Hematopoietic multipotent progenitor cell treated with erythropoietin and hydrocortisone succinate and interleukin-3 and kit ligand, for 6 days (in vitro differentiated cells): ENCODE measurements around the gene PSME2.

Experiments used
- DNase-seq: peaks from one replicate; pipeline ENCODE4 v3.0.0-alpha.2; 2015

Gene PSME2

DNA sequence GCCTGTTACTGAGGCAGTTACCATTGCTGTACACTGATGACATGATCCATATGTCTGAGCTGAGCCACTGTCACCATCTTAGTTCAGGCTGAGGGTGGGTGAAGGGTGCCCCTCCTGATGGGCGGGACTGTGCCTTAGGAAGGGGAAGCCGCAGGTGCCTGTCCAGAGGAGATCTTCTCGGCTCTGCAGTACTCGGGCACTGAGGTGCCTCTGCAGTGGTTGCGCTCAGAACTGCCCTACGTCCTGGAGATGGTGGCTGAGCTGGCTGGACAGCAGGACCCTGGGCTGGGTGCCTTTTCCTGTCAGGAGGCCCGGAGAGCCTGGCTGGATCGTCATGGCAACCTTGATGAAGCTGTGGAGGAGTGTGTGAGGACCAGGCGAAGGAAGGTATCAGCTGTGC lies 4.6 kb upstream of the PSME2 start:
- no peak for DNase-seq

GRCh38 chr14:24150567-24150966 lies 4.2 kb upstream of the PSME2 start:
- DNase-seq = no peak

GRCh38 chr14:24150061-24150460 lies 3.7 kb upstream of the PSME2 start:
- no peak for DNase-seq

GRCh38 chr14:24149302-24149969 lies 3.0 kb upstream of the PSME2 start:
- DNase-seq = no peak

DNA sequence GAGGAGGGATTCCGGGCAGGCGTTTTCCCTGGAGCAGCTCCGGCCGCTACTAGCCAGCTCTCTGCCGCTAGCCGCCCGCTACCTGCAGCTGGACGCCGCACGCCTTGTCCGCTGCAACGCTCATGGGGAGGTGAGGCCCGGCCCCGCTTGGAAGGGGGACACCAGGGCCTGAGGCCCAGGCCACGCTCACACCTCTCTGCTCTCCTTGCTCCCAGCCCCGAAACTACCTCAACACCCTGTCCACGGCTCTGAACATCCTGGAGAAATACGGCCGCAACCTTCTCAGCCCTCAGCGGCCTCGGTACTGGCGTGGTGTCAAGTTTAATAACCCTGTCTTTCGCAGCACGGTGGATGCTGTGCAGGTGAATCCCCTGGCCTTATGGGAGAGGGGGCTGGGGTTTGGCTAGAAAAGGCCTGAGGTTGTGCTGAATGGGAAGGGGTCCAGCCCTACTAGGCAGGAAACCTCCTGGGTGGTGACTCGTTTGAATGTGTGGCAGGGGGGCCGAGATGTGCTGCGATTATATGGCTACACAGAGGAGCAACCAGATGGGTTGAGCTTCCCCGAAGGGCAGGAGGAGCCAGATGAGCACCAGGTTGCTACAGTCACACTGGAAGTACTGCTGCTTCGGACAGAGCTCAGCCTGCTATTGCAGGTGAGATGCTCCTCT lies 1.5 kb upstream of the PSME2 start:
- DNase-seq = peak; percentile 40

DNA sequence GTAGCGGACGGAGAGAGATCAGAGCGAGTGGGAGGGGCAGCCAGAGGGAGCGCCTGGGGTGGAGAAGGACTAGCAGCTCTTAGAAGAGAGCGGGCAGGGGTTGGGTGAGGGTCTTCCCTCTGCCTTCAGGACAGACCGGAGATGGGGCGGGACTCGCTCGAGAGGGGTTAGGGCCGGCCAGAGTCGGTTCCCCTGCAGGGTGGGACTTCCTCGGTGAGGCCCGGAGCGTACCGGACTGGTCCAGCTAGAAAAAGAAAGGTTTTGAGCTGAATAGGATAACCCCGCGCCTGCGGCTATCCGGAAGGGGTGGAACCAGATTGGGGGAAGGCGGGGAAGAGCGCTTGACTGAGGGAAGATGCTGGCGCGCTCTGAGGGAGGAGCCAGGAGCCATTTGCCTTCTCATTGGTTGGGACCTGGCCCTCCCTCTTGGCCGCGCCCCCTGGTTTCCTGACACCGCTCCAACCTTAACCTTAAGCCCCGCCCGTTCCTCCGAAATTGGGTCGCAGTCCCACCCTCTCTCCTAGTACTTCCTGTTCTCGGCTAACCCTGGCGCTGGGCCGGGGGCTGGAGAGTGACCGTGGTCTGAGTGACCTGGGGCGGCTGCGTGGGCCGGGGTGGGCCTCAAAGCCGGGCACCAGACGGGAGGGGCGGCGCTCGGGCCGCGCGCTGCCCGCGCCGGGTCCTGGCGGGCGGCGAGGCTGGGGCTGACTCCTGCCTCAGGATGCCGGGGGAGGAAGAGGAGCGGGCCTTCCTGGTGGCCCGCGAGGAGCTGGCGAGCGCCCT lies 759 bp upstream of the PSME2 start, which contains the start of gene RNF31:
RNF31 (plus strand) TSS at position 521 of the 783 bp plus-strand sequence; CDS start at position 722, 201 bp downstream.
- DNase-seq = peak; percentile 100

- DNase-seq = no peak
Observed at GRCh38 chr14:24145690-24146452, 539 bp downstream of the PSME2 start.

GRCh38 chr14:24145219-24145618 lies 1.2 kb downstream of the PSME2 start:
- DNase-seq = no peak

DNA sequence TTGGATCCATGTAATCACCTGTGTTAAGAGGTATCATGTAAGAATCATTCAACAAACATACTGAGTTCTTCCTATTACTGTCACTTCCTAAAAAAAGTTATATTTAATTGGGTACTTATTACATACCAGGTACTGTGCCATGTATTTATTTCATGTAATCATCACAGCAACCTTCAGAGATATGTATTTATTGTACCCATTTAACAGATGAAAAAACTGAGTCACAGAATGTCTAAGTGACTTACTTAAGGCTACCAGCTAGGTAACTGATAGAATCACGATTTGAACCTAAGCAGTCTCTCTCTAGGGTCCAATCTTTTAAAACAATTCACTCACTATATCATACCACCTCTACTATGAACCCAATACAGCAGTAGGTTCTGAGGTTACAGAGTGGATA lies 2.0 kb downstream of the PSME2 start:
- DNase-seq = no peak

- DNase-seq = no peak
Observed at GRCh38 chr14:24143511-24143910, 2.9 kb downstream of the PSME2 start.

GRCh38 chr14:24141097-24141880 lies 5.1 kb downstream of the PSME2 start, which contains the start of gene EMC9:
EMC9 (minus strand) TSS chr14:24141591; CDS start chr14:24141304, 287 bp downstream.
- peak; percentile 100 for DNase-seq

DNA sequence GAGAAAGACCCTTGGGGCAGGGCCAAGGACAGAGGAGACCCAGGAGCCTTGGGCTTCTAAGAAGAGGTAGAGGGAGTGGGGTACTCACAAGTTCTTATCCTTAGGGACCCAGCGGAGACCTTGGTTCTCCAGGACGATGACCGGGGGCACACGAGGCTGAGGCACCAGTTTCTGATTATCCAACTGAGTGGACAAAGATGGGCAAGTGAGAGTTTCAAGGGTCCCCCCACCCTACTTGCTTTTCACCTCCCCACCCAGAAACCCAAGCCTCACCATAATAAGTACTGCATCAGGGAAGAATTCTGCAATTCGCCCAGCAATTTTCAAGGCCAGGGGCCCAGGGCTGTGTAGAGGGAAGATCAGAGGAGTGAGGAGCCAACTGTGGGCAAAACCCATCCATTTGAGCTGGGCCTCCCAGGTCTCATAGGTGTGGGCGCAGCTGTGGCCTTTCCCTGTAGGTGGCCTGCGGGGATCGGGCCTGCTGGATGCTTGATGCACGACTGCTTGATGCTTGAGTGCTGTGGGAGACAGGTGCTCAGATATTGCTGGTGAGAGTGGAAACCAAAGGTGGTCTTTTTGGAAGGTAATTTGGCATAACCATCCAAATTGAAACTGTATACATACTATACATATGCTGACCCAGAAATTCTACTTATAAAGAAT lies 7.0 kb downstream of the PSME2 start:
- peak; percentile 25 for DNase-seq

DNA sequence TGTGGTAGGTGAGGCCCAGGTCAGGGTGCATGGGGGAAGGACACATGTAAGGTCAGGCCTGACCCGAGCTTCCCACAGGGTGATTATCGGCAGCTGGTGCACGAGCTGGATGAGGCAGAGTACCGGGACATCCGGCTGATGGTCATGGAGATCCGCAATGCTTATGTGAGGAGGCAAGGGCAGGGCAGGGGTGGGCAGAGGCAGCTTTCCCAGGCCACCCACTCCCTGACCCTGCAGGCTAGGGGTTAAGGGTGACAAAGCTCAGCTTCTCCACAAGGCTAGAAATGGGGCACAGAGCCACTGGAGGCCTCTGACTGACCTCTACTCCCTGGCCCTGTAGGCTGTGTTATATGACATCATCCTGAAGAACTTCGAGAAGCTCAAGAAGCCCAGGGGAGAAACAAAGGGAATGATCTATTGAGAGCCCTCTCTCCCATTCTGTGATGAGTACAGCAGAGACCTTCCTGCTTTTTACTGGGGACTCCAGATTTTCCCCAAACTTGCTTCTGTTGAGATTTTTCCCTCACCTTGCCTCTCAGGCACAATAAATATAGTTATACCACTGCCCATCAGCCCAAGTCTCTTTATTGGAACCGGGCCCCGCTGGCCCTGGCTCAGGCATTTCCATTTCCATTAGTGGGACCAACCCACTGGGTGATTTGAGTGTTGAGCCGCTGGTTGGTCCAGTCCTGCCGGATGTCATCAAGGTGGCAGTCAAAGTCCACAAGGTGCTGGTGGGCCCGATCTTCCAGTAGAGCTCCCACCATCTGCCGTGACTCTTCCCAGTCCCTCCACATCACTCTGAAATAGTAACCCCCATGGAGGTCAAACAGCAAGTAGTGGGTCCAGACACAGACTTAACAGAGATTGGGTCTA lies 7.8 kb downstream of the PSME2 start:
- no peak for DNase-seq

- DNase-seq = no peak
Observed at GRCh38 chr14:24137529-24138395, 8.6 kb downstream of the PSME2 start.

- no peak for DNase-seq
Observed at GRCh38 chr14:24136684-24137528, 9.5 kb downstream of the PSME2 start.

DNA sequence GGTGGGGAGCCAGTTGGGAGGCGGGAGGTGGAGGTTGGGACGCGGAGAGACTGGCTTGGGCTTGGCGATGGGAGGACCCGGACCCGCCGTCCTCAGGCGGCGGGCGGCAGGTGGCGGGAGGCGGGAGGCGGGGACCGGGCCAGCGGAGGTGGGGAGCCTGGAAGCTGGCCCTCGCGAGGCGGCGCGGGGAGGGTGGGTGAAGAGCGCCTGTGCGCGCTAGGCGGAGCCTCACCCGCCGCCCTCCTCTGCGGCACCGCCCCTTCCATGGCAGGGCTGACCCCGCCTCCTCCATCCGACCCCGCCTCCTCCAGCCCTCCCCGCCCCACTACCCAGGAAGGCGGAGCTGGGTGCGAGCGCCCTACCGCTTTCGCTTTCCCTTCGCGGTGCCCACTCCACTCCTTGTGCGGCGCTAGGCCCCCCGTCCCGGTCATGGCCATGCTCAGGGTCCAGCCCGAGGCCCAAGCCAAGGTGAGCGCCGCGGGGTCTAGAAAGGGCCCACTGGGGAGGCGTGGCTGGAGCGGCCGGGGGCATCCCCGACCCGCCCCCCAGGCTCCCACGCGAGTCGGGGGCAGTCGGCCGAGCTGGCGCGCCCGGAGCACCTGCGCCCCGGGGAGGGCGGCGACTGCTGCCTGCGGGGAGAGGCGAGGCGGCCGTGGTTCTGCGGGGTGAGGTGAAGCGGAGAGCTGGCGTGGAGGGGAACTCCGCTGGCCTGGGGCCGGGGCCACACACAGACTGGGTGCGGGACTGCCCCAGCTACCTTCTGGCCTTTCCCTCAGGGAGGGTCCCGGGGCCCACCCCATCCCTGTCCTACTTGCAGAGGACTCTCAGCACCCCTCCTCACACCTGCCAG lies 10.4 kb downstream of the PSME2 start, which contains the start of gene PSME1:
PSME1 (plus strand) TSS at position 361 of the 850 bp plus-strand sequence; CDS start at position 430, 69 bp downstream.
- peak; percentile 96 for DNase-seq

DNA sequence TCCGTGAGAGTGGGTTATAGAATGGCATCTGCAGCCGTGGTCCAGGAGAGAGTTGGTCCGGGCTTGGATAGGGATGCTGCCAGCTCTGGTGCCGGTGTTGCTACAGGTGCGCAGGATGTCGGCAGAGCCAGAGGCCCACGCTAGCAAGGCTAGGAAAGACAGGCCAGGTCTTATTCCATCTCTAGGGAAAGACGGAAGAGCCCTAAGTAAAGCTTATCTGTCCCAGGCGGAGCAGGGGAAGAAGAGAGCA lies 10.9 kb downstream of the PSME2 start:
- no peak for DNase-seq

DNA sequence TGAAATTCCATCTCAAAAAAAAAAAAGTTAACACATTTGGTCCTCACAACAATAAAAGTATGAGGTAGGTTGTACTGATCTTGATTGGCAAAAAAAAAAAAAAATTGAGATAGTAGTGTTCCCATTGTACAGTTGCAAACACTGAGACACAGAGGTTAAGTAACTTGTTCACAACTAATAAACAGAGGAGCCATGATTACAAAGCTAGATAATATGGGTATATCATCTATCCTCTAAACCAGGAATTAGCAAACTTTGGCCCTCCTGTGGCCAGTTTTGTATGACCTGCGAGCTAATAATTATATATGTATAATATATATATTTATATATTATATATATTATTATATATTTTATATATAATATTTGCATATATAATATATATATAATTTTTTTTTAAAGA lies 12.7 kb downstream of the PSME2 start:
- DNase-seq = peak; percentile 64
